ENCODE data around the gene AGAP2. TPM values are rescaled to one million over a fixed set of nuclear protein-coding genes. Genes with fewer than 3 reads are reported as not detected.

Gene AGAP2
- total and polyA plus RNA-seq, 2 of the 8 experiments (the other 6 are each of a cell fraction or from before 2014, with no cell fraction given): 1.5 TPM

GRCh38 chr12:57734591-57734990, 4.0 kb downstream of the AGAP2 start (continued):
- TF ChIP-seq CHD7 (IDR thresholded peaks at IDR 0.05; ENCODE audit: insufficient replicate concordance, low read length) (no peak), CTBP2 (IDR thresholded peaks at IDR 0.05; ENCODE audit: borderline replicate concordance, insufficient read depth, insufficient read length, low read length) (no peak), CEBPB (IDR thresholded peaks at IDR 0.05; ENCODE audit: low read depth, low read length) (no peak), SUZ12 (IDR thresholded peaks at IDR 0.05; ENCODE audit: low read length) (no peak), HDAC6 (IDR thresholded peaks at IDR 0.05; ENCODE audit: low read depth, low read length) (no peak), POLR2A (IDR thresholded peaks at IDR 0.05; ENCODE audit: control extremely low read depth in 1 of 2, low read depth in 2 of 2, low read length in 2 of 2) (no peak), MAX (IDR thresholded peaks at IDR 0.05) (no peak), SIN3A (conservative IDR thresholded peaks at IDR 0.05 in 1 of 2, IDR thresholded peaks at IDR 0.05 in 1 of 2; ENCODE audit: low read depth in 1 of 2, low read length in 2 of 2) (no peak), BRCA1 (IDR thresholded peaks at IDR 0.05; ENCODE audit: low read depth, low read length) (no peak), RNF2 (IDR thresholded peaks at IDR 0.05; ENCODE audit: borderline replicate concordance, low read depth, low read length, missing control alignments, poor library complexity, severe bottlenecking) (no peak)
